Activated T-cell treated with anti-CD3 and anti-CD28 coated beads for 48 hours (primary cell): ENCODE measurements around the gene PSMF1.

Experiments used
- DNase-seq: peaks from one replicate; pipeline ENCODE4 v3.0.0-alpha.2; 2020; ENCODE audit warnings: low read depth

The PSMF1 gene

GRCh38 chr20:1164871-1165270 is 46.5 kb downstream of the PSMF1 start:
- DNase-seq, result no peak

- no peak for DNase-seq
These were observed 47.1 kb downstream of the PSMF1 start for GRCh38 chr20:1165521-1165920.

- no peak for DNase-seq
These were observed 47.5 kb downstream of the PSMF1 start for GRCh38 chr20:1165941-1166340.

GRCh38 chr20:1166948-1167720 is 48.7 kb downstream of the PSMF1 start:
- DNase-seq, result no peak

GRCh38 chr20:1169224-1169623 is 50.8 kb downstream of the PSMF1 start:
- no peak for DNase-seq

GRCh38 chr20:1171461-1172093 is 53.2 kb downstream of the PSMF1 start:
- no peak for DNase-seq

- DNase-seq, result no peak
These were observed 55.3 kb downstream of the PSMF1 start for GRCh38 chr20:1173698-1174097.

GRCh38 chr20:1174787-1175186 is 56.4 kb downstream of the PSMF1 start:
- no peak for DNase-seq

- no peak for DNase-seq
These were observed 59.3 kb downstream of the PSMF1 start for GRCh38 chr20:1177680-1178079.

- no peak for DNase-seq
These were observed 59.7 kb downstream of the PSMF1 start for GRCh38 chr20:1178103-1178502.

GRCh38 chr20:1178623-1179022 is 60.2 kb downstream of the PSMF1 start:
- no peak for DNase-seq

- no peak for DNase-seq
These were observed 62.5 kb downstream of the PSMF1 start for GRCh38 chr20:1180949-1181348.

- no peak for DNase-seq
These were observed 63.7 kb downstream of the PSMF1 start for GRCh38 chr20:1182106-1182505.

- no peak for DNase-seq
These were observed 64.8 kb downstream of the PSMF1 start for GRCh38 chr20:1183153-1183552.

GRCh38 chr20:1184260-1184637 is 65.8 kb downstream of the PSMF1 start:
- no peak for DNase-seq

GRCh38 chr20:1184638-1185315 is 66.4 kb downstream of the PSMF1 start, which contains the start of gene TMEM74B:
TSS of gene TMEM74B (minus strand) at chr20:1184981. CDS start at chr20:1183801, 1,180 bp downstream.
- no peak for DNase-seq

- no peak for DNase-seq
These were observed 66.9 kb downstream of the PSMF1 start for GRCh38 chr20:1185316-1185741.

GRCh38 chr20:1185790-1186334 is 67.5 kb downstream of the PSMF1 start:
- DNase-seq, result peak; percentile 57

GRCh38 chr20:1186367-1186991 is 68.1 kb downstream of the PSMF1 start:
- DNase-seq, result no peak

- DNase-seq, result no peak
These were observed 69.3 kb downstream of the PSMF1 start for GRCh38 chr20:1187605-1188171.

GRCh38 chr20:1188347-1188746 is 69.9 kb downstream of the PSMF1 start:
- no peak for DNase-seq

- no peak for DNase-seq
These were observed 71.4 kb downstream of the PSMF1 start for GRCh38 chr20:1189827-1190226.
